Gastrocnemius medialis (tissue), 4 donors: Measurements from ENCODE around the gene CCDC200. TPM values are rescaled to one million over a fixed set of nuclear protein-coding genes. Genes with fewer than 3 reads are reported as not detected.
"Not testable (repeated sequence)": the region's sequence is repeated elsewhere in the genome, so short reads cannot be mapped to it uniquely, and the experiment has no call there.

Source experiments
- ATAC-seq, 2 donors: fragments of 150-250 bp; one replicate each; pipeline ENCODE4 v1.9.1; 2016
- DNase-seq, 2 donors: peaks; one replicate each; pipeline ENCODE4 v3.0.0-alpha.2; 2019
- H3K27ac ChIP-seq, 4 donors: fragments of 200-600 bp; sonication (generic); 1 replicate in 1 of 4; 2 replicates in 3 of 4; pipeline ENCODE4 v1.5.1; 2016 to 2018; ENCODE audit warnings: mild to moderate bottlenecking in 2 of 4, moderate library complexity in 1 of 4
- H3K27me3 ChIP-seq, 3 donors: fragments of 200-600 bp; sonication (generic) in 2 of 3; 1 replicate in 1 of 3; 2 replicates in 2 of 3; pipeline versions ENCODE4 v1.5.1 to v1.6.0; 2016 to 2019; ENCODE audit warnings: mild to moderate bottlenecking in 1 of 3, moderate library complexity in 1 of 3
- H3K36me3 ChIP-seq, 2 donors: fragments of 200-600 bp; sonication (generic) in 1 of 2; one replicate each; pipeline ENCODE4 v1.5.1; 2017 to 2018
- H3K4me1 ChIP-seq, 2 donors: fragments of 200-600 bp; sonication (generic) in 1 of 2; one replicate each; pipeline ENCODE4 v1.5.1; 2016 to 2017; ENCODE audit warnings: mild to moderate bottlenecking in 2 of 2
- H3K4me3 ChIP-seq, 4 donors: fragments of 200-600 bp; sonication (generic) in 3 of 4; 1 replicate in 1 of 4; 2 replicates in 3 of 4; pipeline ENCODE4 v1.5.1; 2016 to 2019; ENCODE audit warnings: mild to moderate bottlenecking in 2 of 4
- H3K9me3 ChIP-seq, 3 donors: fragments of 200-600 bp; sonication (generic) in 2 of 3; 1 replicate in 1 of 3; 2 replicates in 2 of 3; pipeline ENCODE4 v1.5.1; 2016 to 2019
- in situ Hi-C, 4 donors: fragments of 200-750 bp; cut with MboI; loops; one replicate each; pipeline versions ENCODE4 v1.15.0 to v1.8.0; 2017; ENCODE audit warnings: low sequenced_read_pairs in 4 of 4
- intact Hi-C: fragments of 100-400 bp; cut with DNase I; formaldehyde crosslinking; loops from one replicate; pipeline ENCODE4 v1.15.1; 2023; ENCODE audit warnings: low total_unique reads
- total RNA-seq, 4 donors: library from RNA; depleted of rRNA; stranded (reverse); fragments of >200 nt; gene quantifications; one replicate each; pipeline versions ENCODE4 v1.1.0 to v1.2.3, GENCODE V29; 2016

Gene CCDC200
- total RNA-seq: not detected

GRCh38 chr17:43228020-43228782, at the start of gene CCDC200:
Gene CCDC200, minus strand, starts transcription at chr17:43228623. Its CDS starts 69 bp downstream, at chr17:43228554.
- H3K9me3 ChIP-seq, H3K27ac ChIP-seq, H3K4me1 ChIP-seq, H3K4me3 ChIP-seq, ATAC-seq, H3K36me3 ChIP-seq, DNase-seq, in situ Hi-C loops, intact Hi-C loops, H3K27me3 ChIP-seq: not testable (repeated sequence)

GRCh38 chr17:43272914-43273313, 44.5 kb upstream of the CCDC200 start:
- H3K4me1 ChIP-seq, H3K4me3 ChIP-seq, DNase-seq, in situ Hi-C loops, H3K36me3 ChIP-seq, H3K9me3 ChIP-seq, intact Hi-C loops, H3K27me3 ChIP-seq, H3K27ac ChIP-seq: not testable (repeated sequence)
- peak; percentile 14 to 63 for ATAC-seq

- intact Hi-C loops, H3K9me3 ChIP-seq, H3K4me3 ChIP-seq, ATAC-seq, H3K27ac ChIP-seq, in situ Hi-C loops, H3K27me3 ChIP-seq, H3K4me1 ChIP-seq, H3K36me3 ChIP-seq: not testable (repeated sequence)
- DNase-seq: peak in 1 of 2 donors; percentile 1
Measured at GRCh38 chr17:43272483-43272882, 44.1 kb upstream of the CCDC200 start.

GRCh38 chr17:43270552-43271504, 42.4 kb upstream of the CCDC200 start:
- DNase-seq, H3K27me3 ChIP-seq, H3K4me3 ChIP-seq, H3K36me3 ChIP-seq, in situ Hi-C loops, H3K27ac ChIP-seq, H3K9me3 ChIP-seq, intact Hi-C loops, H3K4me1 ChIP-seq: not testable (repeated sequence)
- ATAC-seq: peak; percentile 14 to 65

- H3K27me3 ChIP-seq, in situ Hi-C loops, H3K4me1 ChIP-seq, H3K36me3 ChIP-seq, H3K9me3 ChIP-seq, intact Hi-C loops, DNase-seq: not testable (repeated sequence)
- H3K27ac ChIP-seq: peak overlapping the region in 3 of 4 donors; percentile 52 to 75 (median 59)
- peak in 1 of 2 donors; percentile 71 for ATAC-seq
- peak overlapping the region in 3 of 4 donors; percentile 21 to 47 (median 44) for H3K4me3 ChIP-seq
Measured at GRCh38 chr17:43246456-43246855, 18.0 kb upstream of the CCDC200 start.

GRCh38 chr17:43240596-43241352, 12.4 kb upstream of the CCDC200 start:
- ATAC-seq: peak; percentile 45 to 49
- DNase-seq, in situ Hi-C loops: not testable (repeated sequence)

GRCh38 chr17:43239597-43239996, 11.2 kb upstream of the CCDC200 start:
- in situ Hi-C loops, DNase-seq, intact Hi-C loops, H3K36me3 ChIP-seq, H3K4me1 ChIP-seq, H3K9me3 ChIP-seq, H3K27me3 ChIP-seq, H3K27ac ChIP-seq, H3K4me3 ChIP-seq: not testable (repeated sequence)
- peak; percentile 42 to 49 for ATAC-seq

More at GRCh38 chr17:43240596-43241352, 12.4 kb upstream of the CCDC200 start:
- H3K27me3 ChIP-seq, H3K4me1 ChIP-seq, H3K9me3 ChIP-seq, H3K4me3 ChIP-seq, H3K36me3 ChIP-seq, H3K27ac ChIP-seq, intact Hi-C loops: not testable (repeated sequence)

- H3K27ac ChIP-seq, H3K4me3 ChIP-seq, H3K27me3 ChIP-seq, DNase-seq, H3K4me1 ChIP-seq, ATAC-seq, H3K36me3 ChIP-seq, in situ Hi-C loops, H3K9me3 ChIP-seq, intact Hi-C loops: not testable (repeated sequence)
Measured at GRCh38 chr17:43233877-43234276, 5.5 kb upstream of the CCDC200 start, which contains the start of gene RNU2-1. Gene RNU2-1, minus strand, starts transcription at chr17:43233977.

- H3K9me3 ChIP-seq, H3K4me1 ChIP-seq, ATAC-seq, H3K27me3 ChIP-seq, H3K4me3 ChIP-seq, intact Hi-C loops, H3K36me3 ChIP-seq, H3K27ac ChIP-seq, DNase-seq, in situ Hi-C loops: not testable (repeated sequence)
Measured at GRCh38 chr17:43233263-43233662, 4.8 kb upstream of the CCDC200 start.

GRCh38 chr17:43232021-43232699, 3.7 kb upstream of the CCDC200 start:
- H3K36me3 ChIP-seq, H3K4me1 ChIP-seq, ATAC-seq, H3K27me3 ChIP-seq, H3K9me3 ChIP-seq, in situ Hi-C loops, intact Hi-C loops: not testable (repeated sequence)
- DNase-seq: peak; percentile 42
- peak overlapping the region; percentile 9 to 84 (median 48) for H3K27ac ChIP-seq
- peak overlapping the region in 3 of 4 donors; percentile 26 to 43 (median 39) for H3K4me3 ChIP-seq
